Measurements from ENCODE around the gene MYOF.
"Not testable (repeated sequence)": the region's sequence is repeated elsewhere in the genome, so short reads cannot be mapped to it uniquely, and the experiment has no call there.

Gene MYOF

DNA sequence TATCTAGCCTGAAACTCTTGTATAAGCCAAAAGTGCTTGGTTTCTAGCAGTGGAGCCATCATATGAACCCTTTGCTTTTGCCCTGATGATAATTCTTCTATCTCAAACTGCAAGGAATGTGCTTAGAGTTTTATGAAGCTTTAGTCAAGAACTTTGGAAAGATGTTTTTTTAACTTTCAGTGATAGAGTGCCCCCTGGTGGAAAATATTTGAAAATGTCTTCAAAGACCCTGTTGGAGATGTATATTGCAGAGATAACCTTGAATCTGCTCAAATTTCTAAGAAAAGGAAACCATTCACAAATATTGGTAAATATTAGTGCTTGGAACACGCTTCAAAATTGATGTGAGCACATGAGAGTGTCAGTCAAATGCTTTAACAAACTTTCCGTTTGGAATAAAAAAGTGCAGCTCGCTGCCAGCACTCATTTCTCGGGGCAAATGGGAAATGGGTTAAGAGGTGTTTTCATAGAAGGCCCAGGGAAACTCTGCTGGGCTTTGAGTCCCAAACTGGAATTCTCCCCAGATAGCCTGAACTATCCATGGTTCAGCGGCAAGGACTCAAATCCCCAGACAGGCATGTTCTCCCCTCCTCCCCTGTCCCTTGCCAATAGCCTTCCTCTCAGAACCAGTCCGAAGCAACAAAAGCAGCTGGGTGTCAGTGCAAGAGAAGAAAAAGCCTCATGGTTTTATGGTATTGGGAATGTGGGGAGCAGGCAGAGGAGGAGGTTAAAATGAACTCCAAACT lies 129.3 kb downstream of the MYOF start:
- peak; percentile 17 for DNase-seq (ENCODE audit: low read depth, low spot score)

DNA sequence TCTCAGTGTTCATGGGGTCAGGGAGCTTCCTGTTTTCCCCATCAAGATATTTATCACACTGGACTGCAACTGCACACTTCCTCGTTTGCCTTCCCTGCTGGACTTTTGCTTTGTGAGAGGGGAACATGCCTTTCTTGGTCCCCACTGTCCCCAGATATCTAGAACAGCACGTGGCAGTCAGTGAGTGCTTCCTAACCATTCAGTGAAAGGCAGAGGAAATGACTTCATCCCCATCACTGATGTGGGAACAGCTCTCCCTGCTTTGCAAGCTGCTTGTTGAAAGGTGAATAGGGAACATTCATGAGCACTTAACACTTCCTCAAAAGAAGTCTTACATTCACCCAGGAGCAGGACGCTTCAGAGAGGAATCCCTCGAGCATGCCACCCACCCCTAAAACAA lies 135.4 kb downstream of the MYOF start:
- no peak for DNase-seq (ENCODE audit: low read depth, low spot score)

DNA sequence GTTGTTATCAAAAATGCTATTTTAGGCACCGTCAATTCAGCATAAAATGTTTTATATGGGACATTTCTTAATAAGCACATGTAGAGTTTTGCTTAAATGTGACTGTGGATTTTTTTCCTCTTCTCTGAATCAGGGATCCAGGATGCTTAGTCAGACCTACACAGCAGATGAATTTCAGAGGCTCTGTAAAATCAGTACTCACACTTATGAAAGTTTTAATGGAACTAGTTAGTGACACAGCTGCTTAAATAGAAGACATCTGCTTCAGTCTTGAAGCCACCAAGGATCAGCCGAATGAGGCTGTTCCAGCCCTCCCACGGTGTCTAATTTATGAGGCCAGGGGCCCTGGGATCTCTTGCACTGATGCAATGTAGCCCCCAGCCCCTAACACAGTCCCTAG lies 136.0 kb downstream of the MYOF start:
- no peak for DNase-seq (ENCODE audit: low read depth, low spot score)

DNA sequence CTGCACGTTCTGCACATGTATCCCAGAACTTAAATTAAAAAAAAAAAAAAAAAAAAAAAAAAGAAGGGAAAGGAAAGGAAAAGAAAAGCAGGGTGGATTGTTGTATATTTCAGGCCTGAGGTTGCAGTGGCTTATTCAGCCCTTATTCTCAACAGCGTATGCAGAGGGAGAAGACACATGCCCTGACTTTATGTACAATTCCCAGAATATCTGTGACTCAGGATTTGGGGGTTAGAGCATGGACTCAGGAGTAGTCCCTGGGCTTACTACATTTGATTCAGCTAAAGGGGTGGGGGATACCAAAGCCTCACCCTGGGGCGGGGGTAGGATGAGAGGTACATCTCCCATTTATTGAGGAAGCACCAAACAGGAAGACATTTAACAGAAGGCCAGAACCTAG lies 137.4 kb downstream of the MYOF start:
- no peak for DNase-seq (ENCODE audit: low read depth, low spot score)

DNA sequence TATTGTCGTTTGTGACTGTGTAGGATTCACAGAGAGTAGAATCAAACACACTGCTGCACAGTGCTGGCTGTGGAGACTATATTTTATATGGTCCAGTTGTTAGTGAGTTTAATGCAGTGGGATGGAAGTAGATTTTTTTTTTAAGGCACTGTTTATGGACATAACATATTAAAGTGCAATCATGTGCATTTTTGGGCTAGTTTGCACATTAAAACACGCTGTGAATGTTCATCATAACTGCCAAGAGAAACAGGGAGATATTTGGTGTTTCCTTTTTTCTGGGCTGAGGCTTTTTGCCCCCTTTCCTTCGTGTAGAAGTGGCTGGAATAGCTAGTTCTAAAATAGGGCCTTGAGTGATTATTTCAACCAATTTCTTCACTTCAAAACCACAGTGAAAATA lies 139.2 kb downstream of the MYOF start:
- DNase-seq (ENCODE audit: low read depth, low spot score), result no peak

DNA sequence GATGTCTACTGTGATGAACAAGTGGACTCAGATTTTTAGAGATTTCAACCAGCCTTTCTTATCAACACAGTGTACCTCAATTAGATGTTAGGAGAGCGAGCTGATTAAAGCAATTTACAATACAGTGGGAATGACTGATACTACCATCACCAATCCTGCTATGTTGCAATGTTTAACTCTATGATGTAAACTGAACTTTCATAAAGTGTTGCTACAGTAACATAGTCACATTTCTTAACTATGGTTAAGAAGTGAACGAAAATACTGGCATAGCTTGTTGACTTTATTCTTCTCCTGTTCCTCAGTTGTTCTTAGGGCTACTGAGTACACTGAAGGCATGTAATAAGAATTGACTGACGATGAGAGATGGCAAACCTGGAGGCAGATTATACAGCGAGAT lies 139.8 kb downstream of the MYOF start:
- DNase-seq (ENCODE audit: low read depth, low spot score), result no peak

DNA sequence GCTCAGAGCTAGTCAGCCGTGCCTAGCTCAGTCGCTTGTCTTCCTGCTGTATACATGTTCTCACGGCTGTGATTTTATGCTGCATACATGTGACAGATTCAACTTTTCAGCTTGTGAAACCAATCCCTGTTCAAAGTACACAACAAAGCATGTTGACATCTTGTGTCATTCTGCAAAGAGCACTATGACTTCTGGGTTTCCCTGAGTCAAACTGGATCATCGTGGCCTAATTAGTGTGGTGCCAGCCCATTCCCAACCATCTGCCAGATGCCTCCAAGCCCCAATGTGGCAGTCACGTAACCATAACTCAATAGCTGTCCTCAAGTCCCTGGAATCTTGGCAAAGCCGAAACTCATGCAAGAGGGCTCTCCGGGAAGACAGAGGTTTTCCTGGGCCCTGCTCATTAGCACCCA lies 144.8 kb downstream of the MYOF start:
- DNase-seq (ENCODE audit: low read depth, low spot score), result no peak

DNA sequence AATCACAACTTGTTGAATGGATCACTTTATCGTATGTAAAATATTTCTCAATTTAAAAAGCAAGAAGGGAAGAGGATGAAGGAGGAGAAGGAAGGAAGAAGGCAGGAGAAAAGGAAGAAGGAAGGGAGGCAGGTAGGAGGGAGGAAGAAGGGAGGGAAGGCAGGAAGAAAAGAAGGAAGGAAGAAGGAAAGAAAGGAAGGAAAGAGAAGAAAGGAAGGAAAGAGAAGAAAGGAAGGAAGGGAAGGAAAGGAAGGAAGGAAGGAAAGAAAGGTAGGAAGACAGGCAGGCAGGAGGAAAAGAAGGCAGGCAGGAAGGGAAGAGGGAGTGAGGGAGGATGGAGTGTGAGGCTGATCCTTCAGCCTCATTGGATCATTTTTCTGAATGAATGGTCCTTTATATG lies 145.5 kb downstream of the MYOF start:
- DNase-seq (ENCODE audit: low read depth, low spot score), result no peak

DNA sequence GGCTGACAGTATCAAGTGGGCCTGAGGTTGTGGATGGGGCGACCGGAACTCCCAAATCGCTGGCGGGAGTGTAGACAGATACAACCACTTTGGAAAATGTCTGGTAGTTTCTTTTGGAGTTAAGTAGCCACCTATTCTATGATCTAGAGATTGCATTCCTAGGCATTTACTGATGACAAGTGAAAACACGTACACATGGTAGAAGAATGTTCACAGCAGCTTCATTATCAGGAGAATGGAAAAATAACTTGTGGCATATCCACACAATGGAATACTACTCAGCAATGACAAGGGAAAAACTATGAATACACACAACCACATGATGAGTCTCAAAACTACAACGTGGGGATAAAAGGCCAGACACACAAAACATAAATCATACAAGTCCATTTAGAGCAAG lies 146.0 kb downstream of the MYOF start:
- DNase-seq (ENCODE audit: low read depth, low spot score), result no peak

DNA sequence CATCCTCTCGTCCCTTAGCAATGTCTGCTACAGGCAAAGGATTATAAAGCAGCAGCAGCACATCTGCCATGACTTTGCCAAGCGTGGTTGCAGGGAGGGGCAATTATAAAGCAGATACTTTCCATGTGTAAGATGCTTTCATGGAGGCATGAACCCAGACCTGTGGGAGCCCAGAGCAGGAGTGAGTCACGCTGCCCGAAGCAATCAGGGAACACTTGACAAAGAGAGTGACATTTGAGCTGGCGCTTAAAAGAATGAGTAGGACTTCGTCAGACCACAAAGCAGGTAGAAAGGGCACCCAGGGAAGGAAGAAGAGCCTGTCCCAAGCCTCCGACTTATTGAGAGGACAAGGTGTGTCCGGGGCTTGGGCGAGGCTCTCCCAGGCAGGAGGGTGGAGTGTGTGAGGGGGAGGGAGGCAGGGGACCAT lies 147.2 kb downstream of the MYOF start:
- peak; percentile 57 for DNase-seq (ENCODE audit: low read depth, low spot score)

DNA sequence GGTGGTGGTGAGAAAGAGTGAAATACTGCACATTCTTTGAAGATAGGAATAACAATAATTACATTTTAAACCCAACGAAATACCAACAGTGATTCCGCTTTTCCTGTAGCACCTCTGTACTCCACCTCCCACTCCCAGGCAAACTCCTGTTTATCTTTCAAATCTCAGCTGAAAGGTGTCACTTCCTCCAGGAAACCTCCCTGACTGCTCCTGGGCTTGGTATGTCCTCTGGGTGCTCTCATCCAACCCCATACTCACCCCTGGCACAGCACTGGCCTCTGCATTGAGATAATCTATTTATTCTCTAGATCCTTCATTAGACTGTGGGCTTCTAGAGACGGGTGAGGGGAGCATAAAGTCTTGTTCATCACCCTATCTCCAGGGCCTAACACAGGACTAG lies 148.0 kb downstream of the MYOF start:
- DNase-seq (ENCODE audit: low read depth, low spot score), result no peak

DNA sequence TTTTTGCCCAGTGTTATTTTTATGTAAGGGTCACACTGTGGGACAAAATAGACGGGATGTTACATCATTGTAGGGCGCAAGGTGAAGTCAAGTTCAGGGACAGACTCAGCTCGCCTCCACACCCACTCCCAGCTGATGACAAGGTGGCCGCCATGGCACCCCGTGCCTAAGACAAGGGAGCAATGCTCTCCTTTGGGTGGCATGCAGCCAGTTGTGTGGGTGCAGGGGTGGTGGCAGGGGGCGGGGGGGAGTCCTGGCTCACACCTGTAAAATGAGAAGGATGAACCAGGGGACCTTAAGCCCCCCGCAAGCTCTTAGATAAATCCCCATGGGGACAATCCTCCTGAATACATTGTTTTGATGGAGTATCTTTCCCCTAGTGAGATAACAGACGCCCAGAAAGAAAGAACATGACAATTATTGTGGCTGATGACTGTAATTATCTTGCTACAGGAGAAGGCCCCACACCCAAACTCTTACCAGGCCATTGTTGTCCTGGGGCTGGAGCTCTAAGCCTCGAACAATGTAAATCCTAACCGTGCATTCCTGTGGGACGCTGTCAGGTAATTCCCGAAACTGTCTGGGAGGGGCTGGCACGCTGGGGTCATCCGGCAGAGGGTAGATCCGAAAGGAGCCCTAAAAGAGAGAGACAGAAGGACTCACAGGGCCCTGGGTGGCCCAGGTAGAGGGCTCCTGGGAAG lies 148.7 kb downstream of the MYOF start:
- DNase-seq (ENCODE audit: low read depth, low spot score), result peak; percentile 78

DNA sequence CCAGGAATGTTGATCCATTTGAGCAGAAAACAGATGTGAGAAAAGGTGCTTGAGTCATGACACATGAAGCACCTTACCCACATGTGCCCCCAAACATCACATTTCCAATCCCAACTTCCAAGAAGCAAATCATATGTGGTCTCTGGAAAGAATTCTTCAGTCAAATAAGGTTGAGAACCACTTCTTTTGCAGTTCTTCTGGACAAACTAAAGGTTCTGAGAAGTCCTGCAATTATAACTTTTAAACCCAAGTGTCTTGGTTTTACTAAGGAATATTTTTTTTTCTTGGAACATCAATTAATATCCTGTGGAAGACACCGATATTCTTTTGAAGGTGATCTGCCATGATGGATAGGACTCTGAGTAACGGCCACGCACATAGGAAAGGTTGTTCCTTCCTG lies 151.3 kb downstream of the MYOF start:
- no peak for DNase-seq (ENCODE audit: low read depth, low spot score)

DNA sequence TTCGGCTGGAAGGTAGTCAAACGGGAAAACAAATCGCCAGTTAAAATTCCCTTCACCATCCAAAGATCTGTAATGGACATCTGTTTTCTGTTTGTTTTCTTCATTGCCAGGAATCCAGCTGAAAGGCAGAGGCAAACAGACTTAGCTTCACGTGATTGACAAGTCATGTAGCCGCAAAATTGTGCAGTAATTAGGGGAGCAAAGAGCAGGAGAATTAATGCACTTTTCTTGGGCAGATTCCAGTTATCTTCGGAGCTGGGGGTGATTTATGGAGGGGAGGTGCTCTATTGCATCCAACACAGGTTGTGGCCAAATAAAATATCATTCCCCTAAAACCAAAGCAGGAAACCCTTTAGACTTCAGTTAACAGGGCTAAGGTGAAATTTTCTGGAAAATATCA lies 162.2 kb downstream of the MYOF start:
- DNase-seq (ENCODE audit: low read depth, low spot score), result no peak

DNA sequence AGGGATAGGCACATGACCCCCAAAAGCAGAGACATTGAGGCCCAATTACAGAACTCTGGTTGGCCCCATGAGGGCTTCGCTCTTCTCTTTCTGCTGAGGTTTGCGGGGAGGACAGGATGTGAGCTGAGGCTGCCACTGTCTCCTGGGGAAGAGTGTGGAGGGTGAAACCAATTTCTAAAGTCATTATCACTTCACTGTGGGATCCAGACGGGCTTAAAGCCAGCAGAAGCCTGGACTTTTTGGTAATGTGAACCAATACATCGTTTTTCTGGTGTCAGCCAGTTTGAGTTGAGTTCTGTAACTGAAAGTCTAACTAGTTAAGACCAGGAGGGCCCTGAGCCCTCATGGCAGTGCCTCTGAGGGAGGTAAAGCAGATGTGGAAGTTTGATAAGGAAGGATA lies 163.0 kb downstream of the MYOF start:
- DNase-seq (ENCODE audit: low read depth, low spot score), result no peak

DNA sequence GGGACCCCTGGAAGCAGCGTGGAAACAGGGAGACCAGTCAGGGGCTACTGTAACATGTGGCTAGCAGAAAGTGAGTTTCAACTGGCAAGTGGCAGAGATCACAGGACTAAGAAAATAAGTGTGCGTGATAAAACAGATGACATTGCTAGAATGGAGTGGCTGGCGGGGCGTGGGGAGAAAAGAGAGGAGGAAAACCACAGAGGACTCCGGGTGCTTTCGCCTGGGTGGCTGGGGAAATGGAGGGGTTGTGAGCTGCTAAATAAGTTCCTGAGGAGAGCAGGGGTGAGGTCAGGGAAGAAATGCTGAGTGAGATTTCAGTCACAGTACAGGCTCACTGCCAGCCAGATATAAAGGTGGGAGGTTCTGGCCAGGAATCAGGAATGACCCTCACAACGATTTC lies 166.9 kb downstream of the MYOF start:
- no peak for DNase-seq (ENCODE audit: low read depth, low spot score)

DNA sequence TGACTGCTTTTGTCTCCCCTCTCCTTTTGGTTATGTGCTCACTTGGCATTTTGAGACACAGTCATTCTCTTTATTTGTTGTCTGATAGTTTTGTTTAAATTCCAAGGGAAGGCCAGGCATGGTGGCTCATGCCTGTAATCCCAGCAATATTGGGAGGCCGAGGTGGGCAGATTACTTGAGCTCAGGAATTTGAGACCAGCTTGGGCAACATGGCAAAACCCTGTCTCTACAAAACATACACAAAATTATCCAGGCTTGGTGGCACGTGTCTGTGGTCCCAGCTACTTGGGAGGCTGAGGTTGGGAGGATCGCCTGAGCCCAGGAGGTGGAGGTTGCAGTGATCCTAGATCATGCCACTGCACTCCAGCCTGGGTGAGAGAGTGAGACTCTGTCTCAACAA lies 167.5 kb downstream of the MYOF start:
- DNase-seq (ENCODE audit: low read depth, low spot score), result not testable (repeated sequence)

DNA sequence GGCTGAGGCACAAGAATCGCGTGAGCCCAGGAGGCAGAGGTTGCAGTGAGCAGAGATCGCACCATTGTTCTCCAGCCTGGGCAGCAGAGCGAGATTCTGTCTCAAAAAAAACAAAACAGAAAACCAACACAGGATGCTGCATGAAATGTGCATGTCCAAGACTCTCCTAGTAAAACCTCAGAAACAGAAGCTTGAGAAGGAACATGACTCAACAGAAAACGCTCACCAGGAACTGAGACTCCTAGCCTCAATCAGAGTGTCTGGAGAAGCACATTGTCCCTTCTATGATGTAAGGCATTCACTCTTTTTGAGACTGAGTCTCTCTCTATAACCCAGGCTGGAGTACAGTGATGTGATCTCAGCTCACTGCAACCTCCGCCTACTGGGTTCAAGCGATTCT lies 168.3 kb downstream of the MYOF start:
- DNase-seq (ENCODE audit: low read depth, low spot score), result no peak

DNA sequence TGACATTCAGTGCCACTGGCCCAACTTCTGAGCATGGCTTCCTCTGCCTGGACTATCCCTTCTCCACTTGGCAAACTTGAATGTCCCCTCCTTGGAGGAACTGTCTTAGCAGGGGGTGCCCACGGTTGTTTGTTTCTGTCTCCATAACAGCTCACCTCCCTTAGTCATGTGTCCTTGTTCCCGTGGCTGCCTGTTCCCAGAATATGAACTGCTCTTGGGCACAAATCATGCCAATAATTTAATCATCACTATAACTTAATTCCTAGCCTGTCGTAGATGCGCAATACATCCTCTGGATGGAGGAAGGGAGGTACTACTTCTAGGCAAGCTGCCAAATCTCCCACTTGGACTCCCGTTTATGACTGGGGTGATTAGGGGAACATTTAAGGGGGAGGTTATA lies 173.1 kb downstream of the MYOF start:
- no peak for DNase-seq (ENCODE audit: low read depth, low spot score)

DNA sequence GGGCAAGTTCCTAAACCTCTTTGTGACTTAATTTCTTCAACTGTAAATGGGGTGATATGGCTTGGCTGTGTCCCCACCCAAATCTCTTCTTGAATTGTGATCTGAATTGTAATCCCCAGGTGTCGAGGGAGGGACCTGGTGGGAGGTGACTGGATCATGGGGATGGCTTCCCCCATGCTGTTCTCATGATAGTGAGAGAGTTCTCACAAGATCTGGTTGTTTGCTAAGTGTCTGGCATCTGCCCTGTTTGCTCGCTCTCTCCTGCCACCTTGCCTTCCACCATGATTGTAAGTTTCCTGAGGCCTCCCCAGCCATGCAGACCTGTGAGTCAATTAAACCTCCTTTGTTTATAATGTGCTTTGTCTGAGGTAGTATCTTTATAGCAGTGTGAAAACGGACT lies 177.0 kb downstream of the MYOF start:
- no peak for DNase-seq (ENCODE audit: low read depth, low spot score)

DNA sequence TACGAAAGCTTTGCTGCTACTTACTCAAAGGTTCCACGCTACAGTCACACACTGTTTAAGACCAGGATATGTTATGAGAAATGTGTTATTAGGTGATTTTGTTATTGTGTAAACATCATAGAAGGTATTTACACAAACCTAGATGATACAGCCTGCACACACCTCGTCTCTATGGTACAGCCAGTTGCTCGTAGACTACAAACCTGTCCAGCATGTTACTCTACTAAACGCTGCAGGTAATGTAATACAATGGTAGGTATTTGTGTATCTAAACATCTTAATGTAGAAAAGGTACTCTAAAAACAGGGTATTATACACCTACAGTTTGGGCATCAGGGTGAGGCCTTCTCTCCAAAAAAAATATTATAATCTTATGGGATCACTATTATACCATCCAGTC lies 181.2 kb downstream of the MYOF start:
- no peak for DNase-seq (ENCODE audit: low read depth, low spot score)

DNA sequence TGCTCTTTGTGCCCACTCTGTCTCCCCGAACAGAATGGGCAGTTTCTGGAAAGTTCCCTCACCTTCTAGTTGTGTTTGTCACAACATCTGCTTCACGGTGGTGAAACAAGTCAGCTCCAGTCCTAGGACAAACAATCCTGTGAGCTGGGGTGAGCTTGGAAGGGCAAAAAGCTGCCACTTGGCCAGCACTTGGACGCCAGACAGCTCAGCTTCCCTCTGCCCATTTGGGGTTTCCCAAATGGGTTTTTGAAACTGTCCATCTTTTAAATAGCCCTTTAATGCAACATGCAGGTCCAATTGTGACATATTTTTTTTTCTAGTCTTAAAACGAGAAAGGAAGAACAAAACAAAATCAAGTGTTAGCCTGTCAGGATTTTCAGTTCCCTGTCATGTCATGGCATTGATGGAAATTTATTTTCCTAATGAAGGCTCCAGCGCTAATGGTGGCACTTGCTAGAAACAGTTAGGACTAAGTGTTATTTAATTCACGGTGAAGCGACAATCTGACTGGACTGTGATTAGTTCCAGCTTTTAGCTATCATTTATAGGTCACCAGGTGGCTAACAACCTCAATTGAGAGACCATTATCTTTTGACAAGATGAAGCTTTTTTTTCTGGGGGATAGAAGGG lies 181.7 kb downstream of the MYOF start:
- DNase-seq (ENCODE audit: low read depth, low spot score), result no peak

Data from ELF-1 (cell line).